K562 (cell line): ENCODE measurements around the gene ELMO3. TPM values are rescaled to one million over a fixed set of nuclear protein-coding genes. Genes with fewer than 3 reads are reported as not detected.

Source experiments
- RBFOX2 ChIP-seq: fragments of 200-400 bp; formaldehyde crosslinking; IDR thresholded peaks from 2 replicates; pipeline ENCODE4 v1.6.1; 2017; ENCODE audit warnings: low read depth, mild to moderate bottlenecking, low read length, moderate library complexity
- polyA plus RNA-seq, 8 experiments: library from polyadenylated mRNA; depleted of rRNA in 4 of 8; stranded (reverse) in 5 of 8; unstranded in 3 of 8; fragments of >200 nt; fragmentation: Nextera tagmentation in 2 of 8; fragmentation: Illumina TruSeq in 1 of 8; extraction: Ambion mirVana in 2 of 8; extraction: Trizol in 1 of 8; gene quantifications; 2 replicates each; pipeline versions ENCODE4 v1.2.1 to v1.2.3, GENCODE V29; 2011 to 2014; ENCODE audit warnings: inconsistent platforms in 1 of 8, missing spikeins in 1 of 8
- total RNA-seq, 7 experiments: library from RNA; depleted of rRNA in 6 of 7; stranded (reverse); fragments of >200 nt in 6 of 7; fragmentation: Illumina TruSeq in 2 of 7; extraction: Trizol in 2 of 7; gene quantifications; 2 replicates each; pipeline versions ENCODE4 v1.2.1 to v1.2.3, GENCODE V29; 2011 to 2021; ENCODE audit warnings: low replicate concordance in 1 of 7
- TF ChIP-seq, protein P1 (sequence below), 3 experiments: IDR thresholded peaks in 2 of 3; conservative IDR thresholded peaks in 1 of 3; 2 replicates each; pipeline ENCODE4 v1.5.1; 2011 to 2012; ENCODE audit warnings: low read length in 3 of 3, mild to moderate bottlenecking in 3 of 3, control low read depth in 2 of 3, improper control_type of control experiment in 1 of 3, inconsistent platforms in 1 of 3, low read depth in 1 of 3, mixed read lengths in 1 of 3, moderate library complexity in 1 of 3; ENCODE audit not compliant: insufficient read depth in 2 of 3
- TF ChIP-seq, protein P2 (sequence below): sonication (generic); formaldehyde crosslinking; IDR thresholded peaks from 2 replicates; pipeline ENCODE4 v1.8.0; 2023; ENCODE audit warnings: mild to moderate bottlenecking, missing genetic modification reagents

ELMO3 gene
- total and polyA plus RNA-seq, 9 of the 15 experiments (the other 6 are each of a cell fraction or from before 2014, with no cell fraction given): 0.04 to 5.1 (median 1.5) TPM

DNA sequence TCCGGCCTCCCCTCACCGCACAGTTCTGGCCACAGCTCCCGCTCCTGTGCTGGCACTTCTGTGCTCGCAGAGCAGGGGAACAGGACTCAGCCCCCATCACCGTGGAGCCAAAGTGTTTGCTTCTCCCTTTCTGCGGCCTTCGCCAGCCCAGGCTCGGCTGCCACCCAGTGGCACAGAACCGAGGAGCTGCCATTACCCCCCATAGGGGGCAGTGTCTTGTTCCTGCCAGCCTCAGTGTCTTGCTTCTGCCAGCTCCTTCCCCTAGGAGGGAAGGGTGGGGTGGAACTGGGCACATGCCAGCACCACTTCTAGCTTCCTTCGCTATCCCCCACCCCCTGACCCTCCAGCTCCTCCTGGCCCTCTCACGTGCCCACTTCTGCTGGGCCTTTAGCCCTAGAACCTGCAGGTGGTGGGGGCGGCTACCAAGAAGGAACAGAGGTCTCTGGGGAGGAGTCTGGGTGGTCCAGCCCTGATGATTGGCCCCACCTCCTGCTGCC is 645 bp upstream of the ELMO3 start (continued):
- TF ChIP-seq, protein P1, sequence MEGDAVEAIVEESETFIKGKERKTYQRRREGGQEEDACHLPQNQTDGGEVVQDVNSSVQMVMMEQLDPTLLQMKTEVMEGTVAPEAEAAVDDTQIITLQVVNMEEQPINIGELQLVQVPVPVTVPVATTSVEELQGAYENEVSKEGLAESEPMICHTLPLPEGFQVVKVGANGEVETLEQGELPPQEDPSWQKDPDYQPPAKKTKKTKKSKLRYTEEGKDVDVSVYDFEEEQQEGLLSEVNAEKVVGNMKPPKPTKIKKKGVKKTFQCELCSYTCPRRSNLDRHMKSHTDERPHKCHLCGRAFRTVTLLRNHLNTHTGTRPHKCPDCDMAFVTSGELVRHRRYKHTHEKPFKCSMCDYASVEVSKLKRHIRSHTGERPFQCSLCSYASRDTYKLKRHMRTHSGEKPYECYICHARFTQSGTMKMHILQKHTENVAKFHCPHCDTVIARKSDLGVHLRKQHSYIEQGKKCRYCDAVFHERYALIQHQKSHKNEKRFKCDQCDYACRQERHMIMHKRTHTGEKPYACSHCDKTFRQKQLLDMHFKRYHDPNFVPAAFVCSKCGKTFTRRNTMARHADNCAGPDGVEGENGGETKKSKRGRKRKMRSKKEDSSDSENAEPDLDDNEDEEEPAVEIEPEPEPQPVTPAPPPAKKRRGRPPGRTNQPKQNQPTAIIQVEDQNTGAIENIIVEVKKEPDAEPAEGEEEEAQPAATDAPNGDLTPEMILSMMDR (IDR thresholded peaks at IDR 0.05 in 2 of 3, conservative IDR thresholded peaks at IDR 0.05 in 1 of 3; ENCODE audit: insufficient read depth in 2 of 3, low read depth in 1 of 3, low read length in 3 of 3): peak; percentile 24 to 45 (median 29); a peak in 3 of 6 replicates
- peak; percentile 49; the same call in 1 of the 2 replicates for TF ChIP-seq RBFOX2
- TF ChIP-seq, protein P2, sequence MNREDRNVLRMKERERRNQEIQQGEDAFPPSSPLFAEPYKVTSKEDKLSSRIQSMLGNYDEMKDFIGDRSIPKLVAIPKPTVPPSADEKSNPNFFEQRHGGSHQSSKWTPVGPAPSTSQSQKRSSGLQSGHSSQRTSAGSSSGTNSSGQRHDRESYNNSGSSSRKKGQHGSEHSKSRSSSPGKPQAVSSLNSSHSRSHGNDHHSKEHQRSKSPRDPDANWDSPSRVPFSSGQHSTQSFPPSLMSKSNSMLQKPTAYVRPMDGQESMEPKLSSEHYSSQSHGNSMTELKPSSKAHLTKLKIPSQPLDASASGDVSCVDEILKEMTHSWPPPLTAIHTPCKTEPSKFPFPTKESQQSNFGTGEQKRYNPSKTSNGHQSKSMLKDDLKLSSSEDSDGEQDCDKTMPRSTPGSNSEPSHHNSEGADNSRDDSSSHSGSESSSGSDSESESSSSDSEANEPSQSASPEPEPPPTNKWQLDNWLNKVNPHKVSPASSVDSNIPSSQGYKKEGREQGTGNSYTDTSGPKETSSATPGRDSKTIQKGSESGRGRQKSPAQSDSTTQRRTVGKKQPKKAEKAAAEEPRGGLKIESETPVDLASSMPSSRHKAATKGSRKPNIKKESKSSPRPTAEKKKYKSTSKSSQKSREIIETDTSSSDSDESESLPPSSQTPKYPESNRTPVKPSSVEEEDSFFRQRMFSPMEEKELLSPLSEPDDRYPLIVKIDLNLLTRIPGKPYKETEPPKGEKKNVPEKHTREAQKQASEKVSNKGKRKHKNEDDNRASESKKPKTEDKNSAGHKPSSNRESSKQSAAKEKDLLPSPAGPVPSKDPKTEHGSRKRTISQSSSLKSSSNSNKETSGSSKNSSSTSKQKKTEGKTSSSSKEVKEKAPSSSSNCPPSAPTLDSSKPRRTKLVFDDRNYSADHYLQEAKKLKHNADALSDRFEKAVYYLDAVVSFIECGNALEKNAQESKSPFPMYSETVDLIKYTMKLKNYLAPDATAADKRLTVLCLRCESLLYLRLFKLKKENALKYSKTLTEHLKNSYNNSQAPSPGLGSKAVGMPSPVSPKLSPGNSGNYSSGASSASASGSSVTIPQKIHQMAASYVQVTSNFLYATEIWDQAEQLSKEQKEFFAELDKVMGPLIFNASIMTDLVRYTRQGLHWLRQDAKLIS (CRISPR knock-in tag): no peak
